ENCODE measurements around the gene CLPTM1.
"Not testable (repeated sequence)": the region's sequence is repeated elsewhere in the genome, so short reads cannot be mapped to it uniquely, and the experiment has no call there.

GRCh38 chr19:44926245-44927077 is 28.7 kb upstream of the CLPTM1 start:
- TF ChIP-seq CTCF, POLR2AphosphoS5, POLR2A (IDR thresholded peaks at IDR 0.05): not testable (repeated sequence)
